Measurements from ENCODE around the gene S100A11.

The S100A11 gene

DNA sequence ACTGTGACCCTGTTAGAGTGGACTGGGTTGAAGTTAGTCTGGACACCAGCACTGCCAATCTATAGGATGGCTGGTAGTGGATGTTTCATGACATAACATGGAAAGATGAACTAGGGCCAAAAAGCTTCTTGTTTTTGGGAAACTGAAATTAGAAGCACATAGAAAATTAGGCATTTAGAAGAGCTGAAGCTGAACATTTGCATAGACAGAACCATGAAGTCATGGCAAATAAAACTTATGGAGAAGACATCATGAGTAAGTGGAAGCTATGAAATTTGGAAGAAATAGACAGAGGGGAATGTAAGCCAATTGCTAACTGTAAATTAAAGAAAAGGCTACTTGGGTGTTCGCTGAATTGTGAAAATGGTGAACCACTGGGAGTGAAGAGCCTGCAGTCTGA lies 2.7 kb upstream of the S100A11 start:
- DNase-seq (ENCODE audit: low spot score), result no peak

DNA sequence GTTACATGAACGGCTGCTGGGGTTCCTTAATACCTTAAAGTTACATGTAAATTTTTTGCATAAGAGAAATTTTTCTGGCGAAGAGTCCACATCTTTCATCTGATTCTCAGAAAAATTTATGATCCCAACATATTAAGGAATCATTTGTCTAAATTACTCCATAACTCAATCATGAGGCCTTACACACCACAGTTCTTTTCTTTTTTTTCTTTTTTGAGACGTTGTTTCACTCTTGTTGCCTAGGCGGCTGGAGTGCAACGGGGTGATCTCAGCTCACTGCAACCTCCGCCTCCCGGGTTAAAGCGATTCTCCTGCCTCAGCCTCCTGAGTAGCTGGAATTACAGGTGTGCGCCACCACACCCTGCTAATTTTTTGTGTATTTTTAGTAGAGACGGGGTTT lies 2.1 kb upstream of the S100A11 start:
- no peak for DNase-seq (ENCODE audit: low spot score)

DNA sequence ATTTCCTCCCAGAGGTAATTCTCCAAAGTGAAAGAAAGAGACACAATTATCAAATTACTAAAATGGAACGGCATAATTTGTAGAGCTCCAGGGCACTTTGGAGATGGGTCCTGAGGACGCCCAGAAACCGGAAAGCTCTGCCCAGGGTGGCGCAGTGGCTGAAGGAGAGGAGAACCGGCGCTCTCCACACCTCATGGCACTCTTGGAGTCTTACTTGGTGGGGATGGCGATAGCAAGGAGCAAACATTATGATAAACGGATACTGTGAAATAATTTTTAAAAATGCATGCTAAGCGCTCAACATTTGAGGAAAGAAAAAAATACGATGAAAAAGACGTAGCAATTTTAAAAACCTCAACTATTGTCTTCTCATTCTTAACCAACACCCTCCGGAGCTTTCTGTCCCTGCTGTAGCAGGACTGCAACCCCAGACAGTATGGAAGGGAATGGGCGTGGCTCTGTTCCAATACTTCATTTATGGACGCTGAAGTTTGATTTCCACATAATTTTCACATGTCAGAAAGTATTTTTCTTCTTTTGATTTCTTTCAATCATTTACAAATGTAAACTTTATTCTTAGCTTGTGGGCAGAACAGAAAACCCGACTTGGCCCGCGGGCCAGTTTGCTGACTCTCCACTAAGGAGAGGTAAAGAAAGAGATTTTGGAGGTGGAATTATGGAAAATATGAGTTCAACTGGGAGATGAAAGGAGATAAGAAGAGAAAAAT lies 1.1 kb downstream of the S100A11 start:
- DNase-seq (ENCODE audit: low spot score), result peak; percentile 40

DNA sequence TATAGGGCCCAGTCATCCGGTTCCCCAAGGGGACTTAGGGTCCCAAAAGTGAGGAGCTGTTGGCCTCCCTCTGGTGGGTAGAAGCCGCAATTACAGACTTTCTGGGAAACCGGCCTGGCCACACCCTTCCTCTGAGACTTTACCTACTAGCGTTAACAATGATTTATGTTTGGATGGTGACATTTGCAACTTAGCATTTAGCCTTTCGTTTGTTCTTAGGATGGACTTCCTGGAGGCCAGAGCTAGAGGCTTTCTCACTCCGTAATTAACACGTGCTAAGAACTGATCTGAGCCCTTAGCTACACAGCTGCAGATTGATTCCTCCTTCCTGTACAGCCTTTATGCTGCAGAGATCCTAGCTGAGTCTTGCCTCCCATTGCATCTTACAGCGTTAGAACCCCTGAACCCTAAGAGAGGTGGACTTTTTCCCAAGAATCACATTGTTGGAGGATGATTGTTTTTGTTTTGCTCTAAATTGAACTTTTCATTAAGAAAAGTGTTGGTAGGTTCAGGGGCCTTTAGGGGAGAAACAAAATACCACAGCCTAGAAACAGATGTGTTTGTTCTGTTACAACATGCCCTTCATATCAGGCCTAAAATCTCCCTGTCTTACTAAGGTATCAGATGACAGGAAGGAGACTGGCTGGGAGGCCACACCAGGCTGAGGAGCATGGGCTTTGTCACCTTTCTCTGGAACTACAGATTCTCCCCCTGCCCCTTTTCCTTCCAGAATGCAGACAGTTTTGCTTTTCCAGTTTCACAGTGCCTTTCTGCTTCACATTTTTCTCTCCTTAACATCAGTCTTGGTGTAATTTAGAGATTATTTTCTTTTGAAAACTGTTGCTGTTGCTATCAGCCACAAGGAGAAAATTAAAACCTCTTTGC lies 1.9 kb downstream of the S100A11 start:
- peak; percentile 63 for DNase-seq (ENCODE audit: low spot score)

GRCh38 chr1:152034324-152034653 lies 2.5 kb downstream of the S100A11 start:
- DNase-seq (ENCODE audit: low spot score), result no peak

DNA sequence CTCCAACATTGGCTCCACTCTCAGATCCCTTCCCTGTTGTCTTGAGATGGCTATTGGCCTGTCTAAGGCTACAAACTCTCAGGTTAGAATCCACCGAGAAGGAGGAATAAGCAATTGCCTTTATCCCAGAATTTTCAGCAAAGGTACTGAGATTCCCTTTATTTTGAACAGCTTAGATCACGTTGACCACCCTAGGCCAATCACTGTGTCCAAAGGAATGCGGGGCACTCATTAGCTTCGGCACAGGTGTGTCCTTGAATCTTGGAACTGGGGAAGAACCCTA lies 6.9 kb downstream of the S100A11 start:
- DNase-seq (ENCODE audit: low spot score), result no peak

DNA sequence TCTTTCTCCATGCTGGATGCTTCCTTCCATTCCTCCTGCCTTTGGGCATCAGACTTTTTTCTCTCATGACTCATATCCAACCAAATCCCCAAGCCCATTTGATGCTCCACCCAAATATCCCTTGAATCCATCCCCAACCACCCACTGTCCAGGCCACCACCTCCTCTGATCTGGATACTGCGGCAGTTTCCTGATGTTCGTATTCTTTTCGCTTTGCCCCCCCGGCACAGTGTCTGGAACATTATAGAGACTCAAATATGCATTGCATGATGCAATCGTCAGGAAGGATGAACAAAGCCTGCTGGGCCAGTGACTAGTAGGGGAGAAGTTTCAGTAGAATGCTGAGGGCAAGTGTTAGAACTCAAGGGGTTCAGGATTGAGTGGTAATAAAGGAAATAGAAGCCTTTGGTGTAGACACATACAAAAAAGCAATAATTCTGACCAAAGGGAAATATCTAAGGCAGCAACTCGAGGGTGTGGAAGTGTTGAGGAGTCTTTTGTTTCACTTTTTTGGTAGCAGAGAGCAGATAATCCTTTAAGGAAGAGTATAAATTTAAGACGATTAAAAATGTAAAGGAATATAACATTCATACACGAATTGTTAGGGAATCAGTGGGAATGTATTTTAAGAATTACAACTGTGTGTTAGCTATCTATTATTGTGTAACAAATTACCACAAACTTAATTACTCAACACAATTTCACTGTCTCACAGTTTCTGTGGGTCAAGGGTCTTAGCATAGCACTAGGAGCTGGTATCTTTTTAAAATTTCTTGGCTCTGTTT lies 7.5 kb downstream of the S100A11 start:
- DNase-seq (ENCODE audit: low spot score), result peak; percentile 16

DNA sequence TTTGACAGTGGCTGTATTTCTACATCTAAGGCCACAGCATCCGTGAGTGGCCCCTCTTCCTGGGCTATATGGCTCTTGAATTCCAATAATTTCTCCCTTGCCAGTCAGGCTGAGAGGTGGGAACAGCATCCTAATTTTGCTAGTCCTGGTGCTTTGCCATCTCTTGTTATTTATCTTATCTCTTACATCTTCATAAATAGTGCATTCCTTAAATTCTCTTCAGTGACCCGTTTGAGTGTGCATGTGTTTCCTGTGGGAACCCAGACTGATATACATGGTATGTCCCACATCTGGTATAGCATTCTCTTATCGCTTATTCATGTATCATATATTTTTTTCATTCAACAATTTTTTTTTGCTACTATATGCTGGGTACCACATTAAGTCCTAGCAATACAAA lies 9.9 kb downstream of the S100A11 start:
- DNase-seq (ENCODE audit: low spot score), result no peak

DNA sequence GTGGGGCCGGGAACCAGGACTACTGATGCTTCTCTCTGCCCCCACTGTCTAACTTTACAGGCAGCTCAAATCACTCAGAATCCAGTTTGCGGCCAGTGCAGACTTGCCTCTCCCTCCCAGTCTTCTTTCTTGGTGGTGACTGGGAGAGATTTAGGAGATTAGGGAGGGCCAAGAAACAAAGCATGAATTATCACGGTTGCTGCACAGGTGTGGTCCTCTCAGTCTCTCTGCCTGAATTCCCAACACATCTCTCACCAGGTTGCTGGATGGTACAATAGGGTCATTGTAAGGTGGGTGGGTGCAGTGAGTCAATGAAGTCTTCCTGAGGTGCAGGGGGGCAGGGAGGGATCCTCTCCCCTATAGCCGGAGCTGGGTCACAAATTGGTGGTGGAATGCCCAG lies 12.6 kb downstream of the S100A11 start:
- DNase-seq (ENCODE audit: low spot score), result no peak

- DNase-seq (ENCODE audit: low spot score), result no peak
Observed at GRCh38 chr1:152023221-152023620, 13.6 kb downstream of the S100A11 start.

- no peak for DNase-seq (ENCODE audit: low spot score)
Observed at GRCh38 chr1:152022474-152022873, 14.3 kb downstream of the S100A11 start.

- DNase-seq (ENCODE audit: low spot score), result no peak
Observed at GRCh38 chr1:152021569-152021968, 15.2 kb downstream of the S100A11 start.

DNA sequence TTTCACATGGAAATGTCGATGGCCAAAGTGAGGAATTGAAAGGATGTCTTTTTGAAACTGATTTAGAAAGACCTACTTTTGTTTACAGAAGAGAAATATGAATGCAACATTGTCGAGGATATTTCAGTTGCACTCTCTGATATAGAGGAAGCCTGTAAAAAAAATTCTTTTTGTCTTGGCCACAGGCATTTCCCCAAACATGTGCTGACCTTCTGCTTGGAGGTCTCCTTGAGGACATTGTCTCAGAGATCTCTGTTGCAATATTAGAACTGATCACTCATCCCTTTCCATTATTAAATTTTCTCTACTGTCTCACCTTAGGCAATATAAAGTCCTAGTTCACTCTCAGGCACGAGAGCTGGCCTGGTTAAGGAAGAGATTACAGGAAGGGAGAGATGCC lies 16.0 kb downstream of the S100A11 start:
- no peak for DNase-seq (ENCODE audit: low spot score)

DNA sequence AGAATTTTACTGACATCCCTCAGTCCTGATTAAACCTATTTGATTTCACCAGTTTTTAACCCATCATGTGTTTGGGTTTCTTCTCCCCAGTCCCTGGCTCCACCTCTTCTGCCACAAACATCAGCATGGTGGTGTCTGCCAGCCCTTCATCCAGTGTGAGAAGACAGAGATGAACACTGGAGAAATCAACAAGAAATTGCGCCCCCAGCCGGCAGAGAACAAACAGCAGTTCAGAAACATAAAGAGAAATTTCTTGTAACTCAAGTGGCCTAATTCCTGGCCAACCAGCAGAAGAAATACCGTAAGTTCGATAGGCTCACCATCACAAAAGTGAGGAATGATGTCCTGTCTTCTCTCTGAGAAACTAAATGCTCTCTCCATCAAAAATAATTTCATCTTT lies 18.3 kb downstream of the S100A11 start:
- DNase-seq (ENCODE audit: low spot score), result no peak

- DNase-seq (ENCODE audit: low spot score), result no peak
Observed at GRCh38 chr1:152015766-152016165, 21.0 kb downstream of the S100A11 start.

DNA sequence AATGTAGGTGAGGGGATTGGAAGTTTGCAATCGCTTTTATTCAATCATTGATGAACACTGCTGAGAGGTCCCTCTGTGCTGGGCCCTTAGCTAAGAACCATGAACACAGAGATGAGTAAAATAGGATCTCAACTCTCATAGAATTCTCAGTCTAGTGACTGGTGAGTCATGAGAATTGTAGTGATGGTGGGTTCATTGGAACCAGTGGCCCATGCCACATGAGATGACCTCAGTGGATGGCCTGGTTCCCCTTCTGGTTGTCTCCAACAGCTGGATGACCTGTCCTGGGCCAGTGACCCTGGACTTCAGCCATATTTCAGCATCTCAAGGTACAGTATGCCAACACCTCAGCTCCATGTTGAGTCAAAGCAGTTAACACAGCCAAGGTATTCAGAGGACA lies 21.9 kb downstream of the S100A11 start:
- DNase-seq (ENCODE audit: low spot score), result no peak

DNA sequence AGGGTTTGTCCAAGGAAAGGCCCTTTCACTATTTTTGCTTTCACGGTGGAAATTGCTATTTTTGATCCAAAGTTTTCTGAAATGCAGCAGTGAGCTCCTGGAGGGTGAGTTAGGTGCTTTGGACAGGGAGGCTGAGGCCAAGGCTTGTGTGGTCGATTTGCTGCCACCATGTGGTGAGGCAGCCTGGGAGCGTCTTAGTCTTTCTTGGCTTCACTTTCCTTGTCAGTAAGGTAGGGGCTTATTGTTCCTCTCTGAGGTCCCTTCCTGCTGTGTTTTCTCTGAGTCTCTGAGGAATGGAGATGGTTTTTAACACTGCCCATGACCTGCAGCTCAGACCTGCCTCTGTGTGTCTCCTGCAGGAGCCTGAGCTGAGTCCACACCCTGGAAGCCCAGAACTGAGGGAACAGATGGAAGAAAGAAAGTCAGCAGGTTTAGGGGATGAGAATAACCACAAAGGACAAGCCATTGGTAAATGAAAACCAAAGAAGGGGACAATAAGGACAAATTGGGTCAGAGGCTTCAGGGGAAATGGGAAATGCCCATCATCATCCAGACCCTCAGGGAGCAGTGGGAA lies 23.1 kb downstream of the S100A11 start:
- peak; percentile 44 for DNase-seq (ENCODE audit: low spot score)

DNA sequence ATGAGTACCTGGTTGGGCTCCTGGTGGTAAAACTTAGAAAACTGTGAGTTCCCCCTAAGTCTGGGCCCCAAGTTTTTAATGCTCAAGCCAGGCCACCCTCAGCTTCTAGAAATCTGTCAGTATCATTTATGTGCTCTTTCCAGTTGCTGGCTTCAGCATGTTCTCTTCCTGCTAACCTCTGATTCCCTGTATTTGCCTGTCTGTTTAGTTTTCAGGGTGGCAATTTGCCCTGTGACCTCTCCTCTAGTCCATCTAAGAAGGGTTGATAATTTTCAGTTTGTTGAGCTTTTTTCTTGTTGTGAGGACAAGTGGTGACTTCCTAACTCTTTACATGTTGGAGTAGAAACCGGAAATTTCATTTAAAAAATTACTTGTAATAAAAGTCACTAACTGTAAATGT lies 27.1 kb downstream of the S100A11 start:
- DNase-seq (ENCODE audit: low spot score), result no peak

GRCh38 chr1:152007047-152007446 lies 29.8 kb downstream of the S100A11 start:
- no peak for DNase-seq (ENCODE audit: low spot score)

DNA sequence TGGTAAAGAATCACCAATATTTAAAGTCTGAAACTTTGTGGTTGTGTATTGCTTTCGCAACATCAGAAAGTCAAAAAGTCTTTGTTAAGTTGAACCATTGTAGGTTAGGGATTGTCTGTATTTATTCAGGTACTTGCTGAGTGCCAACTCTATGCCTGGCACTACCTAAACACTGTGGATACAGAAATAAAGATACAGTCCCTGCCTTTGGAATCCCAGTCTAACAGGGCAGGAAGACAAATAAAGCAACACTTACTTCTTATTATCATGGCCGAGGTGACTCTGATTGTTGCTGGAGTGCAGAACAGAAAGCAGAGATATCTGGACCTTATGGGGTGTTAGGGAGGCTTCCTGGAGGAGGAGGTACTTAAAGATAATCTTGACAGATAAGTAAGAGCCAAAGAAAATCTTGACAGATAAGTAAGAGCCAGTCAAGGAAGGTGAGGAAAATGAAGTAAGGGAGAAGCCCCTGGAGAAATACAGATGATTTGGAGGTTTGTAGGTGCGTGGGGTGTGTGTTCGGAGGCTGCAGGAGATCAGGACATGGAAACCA lies 31.4 kb downstream of the S100A11 start:
- no peak for DNase-seq (ENCODE audit: low spot score)

- no peak for DNase-seq (ENCODE audit: low spot score)
Observed at GRCh38 chr1:152003846-152004442, 32.9 kb downstream of the S100A11 start.

GRCh38 chr1:152002960-152003359 lies 33.8 kb downstream of the S100A11 start:
- no peak for DNase-seq (ENCODE audit: low spot score)

All from AG08396 (cell line).